ENCODE data around the gene PLK1.
"Not testable (repeated sequence)": the region's sequence is repeated elsewhere in the genome, so short reads cannot be mapped to it uniquely, and the experiment has no call there.

PLK1 gene

DNA sequence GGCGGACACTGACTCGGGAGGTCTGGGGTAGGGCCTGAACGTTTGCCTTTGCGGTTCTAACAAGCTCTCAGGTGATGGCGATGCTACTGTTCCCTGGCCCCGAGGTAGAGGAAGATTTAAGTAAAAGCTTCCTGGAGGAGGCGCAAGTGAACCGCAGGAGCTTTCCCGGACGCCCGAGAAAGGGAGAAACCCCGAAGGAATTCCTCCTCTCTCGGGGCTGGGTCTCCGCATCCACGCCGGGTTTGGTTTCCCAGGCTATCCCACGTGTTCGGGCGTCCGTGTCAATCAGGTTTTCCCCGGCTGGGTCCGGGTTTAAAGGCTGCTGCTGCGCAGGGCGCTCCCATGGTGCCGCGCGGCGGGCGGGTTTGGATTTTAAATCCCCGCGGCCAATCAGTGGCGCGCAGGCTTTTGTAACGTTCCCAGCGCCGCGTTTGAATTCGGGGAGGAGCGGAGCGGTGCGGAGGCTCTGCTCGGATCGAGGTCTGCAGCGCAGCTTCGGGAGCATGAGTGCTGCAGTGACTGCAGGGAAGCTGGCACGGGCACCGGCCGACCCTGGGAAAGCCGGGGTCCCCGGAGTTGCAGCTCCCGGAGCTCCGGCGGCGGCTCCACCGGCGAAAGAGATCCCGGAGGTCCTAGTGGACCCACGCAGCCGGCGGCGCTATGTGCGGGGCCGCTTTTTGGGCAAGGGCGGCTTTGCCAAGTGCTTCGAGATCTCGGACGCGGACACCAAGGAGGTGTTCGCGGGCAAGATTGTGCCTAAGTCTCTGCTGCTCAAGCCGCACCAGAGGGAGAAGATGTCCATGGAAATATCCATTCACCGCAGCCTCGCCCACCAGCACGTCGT lies at the start of gene PLK1:
Gene PLK1 (plus strand): TSS at position 460 of the 844 bp plus-strand sequence. CDS start 44 bp downstream, at position 504.
- peak; percentile 92 for DNase-seq (ENCODE audit: low read depth)
- H3K4me3 ChIP-seq (ENCODE audit: low read depth, low read length) = peak within 1 kb of the TSS; percentile 77
- TF ChIP-seq CTCF (IDR thresholded peaks at IDR 0.05; ENCODE audit: insufficient read depth, low read depth, low read length, missing control alignments) = peak; percentile 21

DNA sequence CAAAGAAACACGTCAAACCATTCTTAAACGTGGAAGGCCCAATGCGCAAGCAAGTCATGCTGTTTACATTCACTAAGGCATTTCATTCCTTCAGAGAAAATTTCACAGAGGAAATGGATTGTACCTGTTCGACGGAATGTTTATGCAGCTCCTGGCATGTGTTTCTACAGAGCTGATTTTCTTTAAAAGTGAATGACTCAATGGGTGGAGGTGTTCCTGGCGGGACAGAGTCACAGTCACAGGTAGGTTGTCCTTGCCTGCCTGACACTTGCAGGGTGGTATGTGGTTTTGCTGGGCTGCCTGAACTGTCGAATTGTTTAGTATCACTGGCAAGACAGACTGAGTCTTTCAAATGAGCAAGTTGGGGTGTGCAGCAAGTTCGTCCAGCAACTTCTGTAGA lies 49.2 kb upstream of the PLK1 start:
- DNase-seq (ENCODE audit: low read depth) = no peak
- TF ChIP-seq CTCF (IDR thresholded peaks at IDR 0.05; ENCODE audit: insufficient read depth, low read depth, low read length, missing control alignments) = no peak
- no peak overlapping the region for H3K4me3 ChIP-seq (ENCODE audit: low read depth, low read length)

GRCh38 chr16:23631874-23632273 lies 46.8 kb upstream of the PLK1 start:
- DNase-seq (ENCODE audit: low read depth); H3K4me3 ChIP-seq (ENCODE audit: low read depth, low read length): not testable (repeated sequence)

- no peak for TF ChIP-seq CTCF (IDR thresholded peaks at IDR 0.05; ENCODE audit: insufficient read depth, low read depth, low read length, missing control alignments)
- no peak overlapping the region for H3K4me3 ChIP-seq (ENCODE audit: low read depth, low read length)
- no peak for DNase-seq (ENCODE audit: low read depth)
Measured at GRCh38 chr16:23634461-23635036, 44.1 kb upstream of the PLK1 start.

- no peak for DNase-seq (ENCODE audit: low read depth)
- no peak overlapping the region for H3K4me3 ChIP-seq (ENCODE audit: low read depth, low read length)
- TF ChIP-seq CTCF (IDR thresholded peaks at IDR 0.05; ENCODE audit: insufficient read depth, low read depth, low read length, missing control alignments) = no peak
Measured at GRCh38 chr16:23635958-23636357, 42.7 kb upstream of the PLK1 start.

DNA sequence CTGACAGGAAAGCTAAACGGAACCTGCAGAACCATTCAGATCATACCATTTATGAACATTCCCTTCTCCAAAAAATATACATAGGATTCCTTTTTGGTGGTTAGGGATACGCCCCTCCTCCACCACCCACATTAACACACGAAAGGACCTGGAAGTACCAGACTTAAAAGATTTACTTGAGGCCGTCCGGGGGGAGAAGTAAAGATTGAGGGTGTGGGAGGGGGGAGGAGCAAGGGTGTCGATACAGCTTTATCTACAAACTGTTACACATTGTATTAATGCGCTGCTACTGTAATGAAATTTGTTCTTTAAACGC lies 38.1 kb upstream of the PLK1 start:
- no peak for TF ChIP-seq CTCF (IDR thresholded peaks at IDR 0.05; ENCODE audit: insufficient read depth, low read depth, low read length, missing control alignments)
- peak; percentile 3 for DNase-seq (ENCODE audit: low read depth)
- peak overlapping the region; percentile 87 for H3K4me3 ChIP-seq (ENCODE audit: low read depth, low read length)

DNA sequence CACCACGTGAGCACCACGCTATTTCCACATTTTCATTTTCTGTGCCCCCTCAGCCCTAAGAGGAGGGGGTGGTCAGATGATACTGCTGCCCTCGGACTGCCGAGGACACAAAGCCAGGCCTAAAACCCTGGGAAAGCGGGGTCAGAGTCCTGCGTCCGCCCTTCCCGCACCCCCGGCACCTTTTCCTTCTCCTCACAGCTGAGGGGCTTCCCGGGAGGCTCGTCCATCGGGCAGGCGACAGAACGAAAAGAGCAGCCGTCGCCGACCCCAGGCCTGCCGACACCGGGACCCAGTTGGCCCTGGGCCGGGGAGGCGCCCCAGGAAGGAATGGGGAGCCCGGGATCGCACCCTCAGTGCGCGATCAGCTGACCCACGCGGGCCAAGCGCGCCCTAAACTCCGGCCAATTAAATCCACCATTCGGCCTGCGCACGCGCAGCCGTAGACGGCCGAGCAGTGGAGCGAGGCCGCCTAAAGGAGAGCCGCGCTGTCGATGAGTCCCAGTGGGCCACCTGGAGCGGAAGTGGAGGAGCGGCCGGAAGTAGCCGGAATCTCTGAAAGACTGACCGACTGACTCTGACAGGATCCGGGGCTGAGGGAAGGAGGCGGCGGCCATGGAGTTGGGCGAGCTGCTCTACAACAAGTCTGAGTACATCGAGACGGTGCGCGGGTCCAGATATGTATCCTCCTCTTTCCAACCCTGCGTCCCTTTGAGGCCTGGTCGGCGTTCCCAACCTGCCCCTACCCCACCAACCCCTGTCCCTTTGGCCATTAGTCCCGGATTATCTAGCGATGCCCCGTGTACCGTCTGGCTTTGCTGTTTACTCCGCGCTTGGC lies 37.5 kb upstream of the PLK1 start, which contains the start of the genes DCTN5 and PALB2:
Gene DCTN5 (plus strand): TSS at position 536 of the 835 bp plus-strand sequence. CDS start 77 bp downstream, at position 613.
Gene PALB2 (minus strand): TSS at position 380 of the 835 bp plus-strand sequence. CDS start 153 bp downstream, at position 227.
- TF ChIP-seq CTCF (IDR thresholded peaks at IDR 0.05; ENCODE audit: insufficient read depth, low read depth, low read length, missing control alignments) = no peak
- peak; percentile 97 for DNase-seq (ENCODE audit: low read depth)
- peak within 1 kb of the TSS; percentile 87 for H3K4me3 ChIP-seq (ENCODE audit: low read depth, low read length)

Data from GM12865 (cell line).